GM18520 (cell line): ENCODE measurements around the gene SETX.

Experiments used
- ATAC-seq: cut with Tn5 transposase; IDR thresholded peaks from one replicate; pipeline ENCODE4 v1.9.1; 2021; ENCODE audit not compliant: unreplicated experiment

The SETX gene

GRCh38 chr9:132364068-132364467 lies 9.3 kb upstream of the SETX start:
- no peak for ATAC-seq

DNA sequence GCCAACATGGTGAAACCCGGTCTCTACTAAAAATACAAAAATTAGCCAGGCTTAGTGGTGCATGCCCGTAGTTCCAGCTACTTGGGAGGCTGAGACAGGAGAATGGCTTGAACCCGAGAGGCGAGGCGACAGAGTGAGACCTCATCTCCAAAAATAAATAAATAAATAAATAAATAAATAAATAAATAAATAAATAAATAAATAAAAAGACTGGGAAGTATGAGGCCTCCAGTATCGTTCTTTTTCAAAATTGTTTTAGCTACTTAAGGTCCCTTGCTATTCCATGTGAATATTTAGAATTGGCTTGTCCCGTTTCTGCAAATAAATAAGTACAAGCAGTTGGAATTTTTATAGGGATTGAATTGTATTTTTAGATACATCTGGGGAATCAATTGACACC lies 3.0 kb upstream of the SETX start:
- ATAC-seq: no peak

DNA sequence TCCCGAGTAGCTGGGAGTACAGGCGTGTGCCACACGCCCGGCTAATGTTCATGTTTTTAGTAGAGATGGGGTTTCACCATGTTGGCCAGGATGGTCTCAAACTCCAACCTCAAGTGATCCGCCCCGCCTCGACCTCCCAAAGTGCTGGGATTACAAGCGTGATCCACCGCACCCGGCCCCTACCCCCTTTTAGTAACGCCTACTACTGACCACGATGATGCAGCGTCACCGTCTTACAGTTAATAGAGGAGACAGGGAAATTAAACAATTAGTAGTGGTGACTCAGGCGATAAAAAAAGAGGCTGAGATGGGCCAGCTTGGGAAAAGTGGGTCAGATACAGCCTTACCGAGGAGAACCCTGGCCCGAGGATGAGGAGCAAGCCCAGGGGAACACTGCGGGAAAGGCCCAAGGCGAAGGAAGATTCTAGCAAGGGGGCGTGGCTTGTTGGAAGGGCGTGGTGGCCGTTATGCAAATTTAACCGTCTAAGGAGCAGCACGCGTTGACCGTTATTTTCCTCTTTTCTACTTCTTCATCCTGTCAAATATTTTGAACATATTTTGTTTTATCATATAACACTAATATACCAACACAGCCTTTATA lies 1.6 kb upstream of the SETX start:
- ATAC-seq: no peak

DNA sequence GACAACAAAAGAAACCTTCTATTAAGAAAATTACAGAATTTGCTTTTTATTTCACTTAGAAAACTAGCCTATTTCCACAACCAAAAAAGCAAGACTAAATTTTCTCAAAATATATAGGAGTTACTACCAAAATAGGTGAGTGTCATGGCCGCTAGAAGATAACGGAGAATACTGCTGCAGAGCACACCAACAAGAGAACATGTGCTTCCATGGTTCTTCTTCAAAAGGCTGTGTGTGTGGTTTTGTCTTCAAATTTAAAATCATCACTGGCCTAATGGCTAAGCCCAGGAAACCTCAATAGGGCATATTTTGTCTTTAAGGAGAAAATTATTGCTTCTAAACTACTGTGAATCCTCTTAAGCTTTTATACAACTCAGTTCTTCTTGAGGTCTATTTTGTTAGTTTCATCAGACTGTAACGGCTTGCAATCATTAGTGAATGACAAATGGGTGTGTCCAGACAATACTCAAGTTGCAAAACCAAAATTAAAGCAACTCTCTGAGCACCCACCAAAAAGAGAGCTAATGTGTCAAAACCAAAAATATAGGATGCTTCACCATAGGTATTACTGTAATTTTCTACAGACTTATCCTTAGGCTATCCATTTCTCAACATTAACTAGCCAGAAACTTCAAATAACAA lies 3.3 kb downstream of the SETX start:
- no peak for ATAC-seq

GRCh38 chr9:132350861-132351315 lies 3.9 kb downstream of the SETX start:
- no peak for ATAC-seq

- ATAC-seq: no peak
These were observed 6.1 kb downstream of the SETX start for GRCh38 chr9:132348676-132349075.

DNA sequence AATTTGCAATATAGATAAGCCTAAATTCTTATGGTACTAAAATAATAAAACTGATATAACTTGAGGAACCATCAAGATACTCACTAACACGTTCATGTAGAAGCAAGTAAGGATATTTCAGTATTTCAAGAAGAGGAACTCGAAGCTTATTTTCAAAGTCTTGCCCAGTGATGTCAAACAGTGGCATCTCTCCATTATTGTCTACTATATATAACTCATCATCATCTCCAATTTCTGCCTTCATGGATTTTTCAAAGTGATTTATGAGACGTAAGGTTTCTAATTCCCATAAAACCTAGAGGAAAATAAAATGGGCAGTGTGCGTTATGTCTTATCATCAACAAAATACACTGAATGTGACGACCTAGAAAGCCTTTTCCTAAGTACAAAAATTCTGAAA lies 8.6 kb downstream of the SETX start:
- ATAC-seq: no peak

- no peak for ATAC-seq
These were observed 13.5 kb downstream of the SETX start for GRCh38 chr9:132341177-132341840.

- no peak for ATAC-seq
These were observed 20.4 kb downstream of the SETX start for GRCh38 chr9:132334364-132334763.

- no peak for ATAC-seq
These were observed 21.2 kb downstream of the SETX start for GRCh38 chr9:132333556-132333955.

DNA sequence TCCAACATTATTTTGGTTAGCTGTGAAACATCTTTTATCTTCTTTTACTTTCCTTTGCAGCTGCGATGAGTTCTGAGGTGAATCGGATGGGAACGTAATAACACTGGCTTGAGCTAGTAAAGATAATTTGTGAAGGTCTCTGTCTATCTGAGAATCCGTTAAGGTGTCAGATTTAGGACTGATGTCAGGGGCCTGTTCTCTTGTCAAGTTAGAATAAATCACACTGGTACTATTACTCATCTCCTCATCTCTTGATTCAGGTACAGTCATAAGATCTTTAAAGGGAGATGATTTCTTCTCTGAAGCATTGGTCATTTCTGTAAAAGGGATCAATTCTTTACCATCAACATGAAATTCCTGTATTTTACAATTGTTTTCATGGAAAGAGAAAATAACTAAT lies 26.2 kb downstream of the SETX start:
- no peak for ATAC-seq

DNA sequence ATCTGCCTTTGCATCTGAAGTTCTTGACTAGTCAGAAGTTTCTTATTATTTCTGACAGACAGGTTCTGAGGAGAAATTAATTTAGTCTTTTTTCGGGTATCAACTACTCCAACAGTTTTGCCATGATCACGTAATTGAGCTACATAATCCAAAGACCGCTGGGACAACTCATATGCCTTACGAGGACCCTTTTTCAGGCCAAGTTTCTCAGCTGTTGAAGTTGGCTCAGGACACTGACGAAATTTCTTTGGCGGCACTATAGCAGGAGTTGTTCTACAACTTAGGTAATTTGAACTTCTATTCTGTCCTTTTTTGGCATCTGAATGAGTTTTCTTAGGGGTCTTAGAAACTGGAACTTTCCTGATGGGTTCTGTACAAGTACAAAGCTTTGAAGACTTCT lies 27.2 kb downstream of the SETX start:
- ATAC-seq: no peak

DNA sequence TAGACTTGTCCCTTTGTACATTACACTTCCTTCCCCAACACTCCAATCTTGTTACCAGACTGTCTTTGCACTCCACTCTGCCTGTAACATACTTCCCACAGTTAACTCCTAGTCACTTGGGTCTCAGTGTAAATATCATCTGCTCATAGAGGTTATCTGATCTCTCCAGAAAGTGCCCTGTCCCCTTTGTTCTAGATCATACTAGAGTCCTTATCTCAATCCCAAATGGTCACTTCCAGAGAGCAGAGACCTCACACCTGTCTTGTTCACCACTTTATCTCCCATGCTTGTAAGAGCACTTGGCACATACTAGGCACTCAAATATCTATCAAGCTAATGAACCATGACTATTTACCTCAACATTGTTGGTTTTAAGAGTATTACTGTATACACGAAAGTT lies 30.4 kb downstream of the SETX start:
- ATAC-seq: no peak

- ATAC-seq: no peak
These were observed 35.2 kb downstream of the SETX start for GRCh38 chr9:132319421-132320110.

- ATAC-seq: no peak
These were observed 41.9 kb downstream of the SETX start for GRCh38 chr9:132312873-132313272.

DNA sequence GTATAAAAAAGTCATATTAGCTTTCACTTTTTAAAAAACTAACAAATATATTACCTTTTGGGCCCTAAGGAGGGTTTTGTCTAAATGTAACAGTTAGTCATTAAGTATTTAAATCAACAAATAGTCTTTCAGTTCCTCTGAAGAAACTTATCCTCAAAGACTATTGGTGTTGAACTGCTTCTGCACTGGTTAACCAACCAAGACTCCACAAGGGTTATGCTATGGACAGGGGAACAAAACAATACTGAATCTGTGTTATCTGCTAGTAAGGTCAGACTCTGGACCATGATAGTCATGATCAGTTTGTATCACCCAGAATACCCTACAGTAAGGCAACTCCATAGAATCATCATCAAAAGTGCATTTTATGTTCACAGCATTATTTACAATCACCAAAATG lies 42.4 kb downstream of the SETX start:
- ATAC-seq: no peak

- ATAC-seq: no peak
These were observed 42.8 kb downstream of the SETX start for GRCh38 chr9:132311978-132312377.

- no peak for ATAC-seq
These were observed 45.7 kb downstream of the SETX start for GRCh38 chr9:132309056-132309455.

DNA sequence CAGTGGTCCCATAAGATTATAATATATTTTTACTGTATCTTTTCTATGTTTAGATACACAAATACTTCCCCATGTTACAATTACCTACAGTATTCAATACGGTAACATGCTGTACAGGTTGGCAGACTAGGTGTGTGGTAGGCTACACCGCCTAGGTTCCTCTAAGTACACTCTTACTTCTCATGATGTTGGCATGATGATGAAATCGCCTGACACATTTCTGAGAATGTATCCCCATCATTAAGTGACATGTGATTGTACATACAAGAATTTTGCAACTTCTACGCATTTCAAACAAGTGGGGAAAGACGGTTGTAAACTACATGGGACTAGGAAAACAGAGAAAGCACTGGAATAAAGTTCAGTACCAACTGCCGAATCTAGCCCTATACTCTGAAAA lies 53.3 kb downstream of the SETX start:
- no peak for ATAC-seq

GRCh38 chr9:132299221-132299620 lies 55.6 kb downstream of the SETX start:
- ATAC-seq: no peak

- ATAC-seq: no peak
These were observed 59.6 kb downstream of the SETX start for GRCh38 chr9:132295181-132295580.

GRCh38 chr9:132293145-132293721 lies 61.6 kb downstream of the SETX start:
- ATAC-seq: no peak
